GM19043 (cell line): Measurements from ENCODE around the gene TIMM44.

Experiments
- ATAC-seq: cut with Tn5 transposase; IDR thresholded peaks from one replicate; pipeline ENCODE4 v1.9.1; 2021; ENCODE audit warnings: low read depth; ENCODE audit not compliant: unreplicated experiment

TIMM44 gene

GRCh38 chr19:7916103-7916954 is 27.1 kb downstream of the TIMM44 start:
- no peak for ATAC-seq

GRCh38 chr19:7915250-7916102 is 28.0 kb downstream of the TIMM44 start:
- ATAC-seq, result no peak

DNA sequence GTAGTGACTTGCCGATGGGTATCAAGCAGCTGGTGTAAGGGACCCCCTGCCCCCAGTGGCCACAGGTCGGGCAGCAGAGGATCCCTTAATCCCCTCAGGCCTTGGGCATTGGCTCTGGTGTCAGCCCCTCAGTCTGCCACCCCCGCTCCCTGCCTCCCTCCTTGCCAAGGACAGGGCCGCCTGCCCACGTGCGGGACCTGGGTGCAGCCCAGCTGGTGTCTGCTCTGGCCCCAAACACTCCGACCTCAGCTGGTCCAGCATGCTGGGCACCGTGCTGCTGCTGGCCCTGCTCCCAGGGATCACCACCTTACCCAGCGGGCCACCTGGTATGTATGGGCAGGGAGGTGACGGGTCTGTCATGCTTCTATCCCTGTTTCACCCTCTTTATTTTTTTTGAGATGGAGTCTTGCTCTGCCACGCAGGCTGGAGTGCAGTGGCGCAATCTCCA is 28.8 kb downstream of the TIMM44 start, which contains the start of gene TGFBR3L:
TGFBR3L (plus strand) TSS at position 233 of the 448 bp plus-strand sequence.
- ATAC-seq, result no peak

DNA sequence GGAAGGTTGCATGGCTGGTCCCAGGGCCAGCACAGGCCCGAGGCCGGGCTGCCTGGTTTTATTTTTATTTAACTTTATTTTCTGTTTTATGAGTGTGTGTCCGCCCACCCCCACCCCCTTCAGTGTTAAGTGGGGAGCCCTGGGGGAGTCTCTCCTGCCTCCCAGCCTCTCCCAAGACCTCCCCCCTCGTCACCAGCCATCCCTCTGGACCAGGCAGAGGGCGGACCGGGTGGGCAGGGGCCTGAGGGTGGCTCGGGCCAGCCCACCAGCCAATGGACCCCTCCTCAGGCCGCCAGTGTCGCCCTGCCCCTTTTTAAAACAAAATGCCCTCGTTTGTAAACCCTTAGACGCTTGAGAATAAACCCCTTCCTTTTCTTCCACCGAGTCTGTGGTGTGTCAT is 29.4 kb downstream of the TIMM44 start:
- no peak for ATAC-seq

- no peak for ATAC-seq
These were observed 29.8 kb downstream of the TIMM44 start for GRCh38 chr19:7913652-7914051.

- ATAC-seq, result no peak
These were observed 30.5 kb downstream of the TIMM44 start for GRCh38 chr19:7912697-7913564.

DNA sequence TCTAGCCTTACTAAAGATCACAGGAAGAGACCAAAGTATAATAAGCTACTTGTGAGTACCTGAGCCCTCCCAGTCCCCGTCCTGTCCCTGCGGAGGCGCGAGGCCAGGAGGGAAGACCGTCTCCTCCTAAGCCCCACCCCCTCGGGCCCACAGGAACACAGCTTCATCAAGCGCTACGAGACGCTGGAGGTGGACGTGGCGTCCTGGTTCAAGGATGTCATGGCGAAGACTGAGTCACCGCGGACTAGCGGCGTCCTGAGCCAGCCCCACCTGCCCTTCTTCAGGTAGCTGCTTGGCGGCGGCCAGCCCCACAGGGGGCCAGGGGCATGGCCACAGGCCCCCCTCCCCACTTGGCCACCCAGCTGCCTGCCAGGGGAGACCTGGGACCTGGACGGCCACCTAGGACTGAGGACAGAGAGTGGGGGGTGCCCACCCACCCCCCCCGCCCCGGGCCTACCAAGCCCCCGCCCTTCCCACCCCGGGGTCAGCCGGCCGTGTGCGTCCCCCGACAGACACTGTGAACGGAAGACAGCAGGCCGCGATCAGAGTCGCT is 31.2 kb downstream of the TIMM44 start:
- ATAC-seq, result no peak

- ATAC-seq, result no peak
These were observed 31.8 kb downstream of the TIMM44 start for GRCh38 chr19:7911508-7912143.

DNA sequence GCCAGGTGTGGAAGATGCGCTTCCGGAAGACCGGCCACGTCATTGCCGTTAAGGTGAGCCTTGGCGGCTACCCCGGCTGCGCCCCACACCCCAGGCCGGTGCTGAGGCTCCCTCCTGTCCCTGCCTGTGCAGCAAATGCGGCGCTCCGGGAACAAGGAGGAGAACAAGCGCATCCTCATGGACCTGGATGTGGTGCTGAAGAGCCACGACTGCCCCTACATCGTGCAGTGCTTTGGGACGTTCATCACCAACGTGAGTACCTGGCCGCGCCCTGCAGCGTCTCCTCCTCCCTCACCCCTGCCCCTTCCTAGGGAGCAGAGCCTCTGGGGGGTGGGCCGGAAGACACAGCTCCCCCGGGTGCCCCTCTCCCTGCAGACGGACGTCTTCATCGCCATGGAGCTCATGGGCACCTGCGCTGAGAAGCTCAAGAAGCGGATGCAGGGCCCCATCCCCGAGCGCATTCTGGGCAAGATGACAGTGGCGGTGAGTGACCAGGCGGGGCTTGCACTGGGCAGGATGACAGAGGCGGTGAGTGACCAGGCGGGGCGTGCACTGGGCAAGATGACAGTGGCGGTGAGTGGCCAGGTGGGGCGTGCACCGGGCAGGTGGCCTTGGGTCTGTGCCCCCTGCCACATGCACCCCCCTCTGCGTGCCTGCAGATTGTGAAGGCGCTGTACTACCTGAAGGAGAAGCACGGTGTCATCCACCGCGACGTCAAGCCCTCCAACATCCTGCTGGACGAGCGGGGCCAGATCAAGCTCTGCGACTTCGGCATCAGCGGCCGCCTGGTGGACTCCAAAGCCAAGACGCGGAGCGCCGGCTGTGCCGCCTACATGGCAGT is 32.9 kb downstream of the TIMM44 start:
- ATAC-seq, result no peak

DNA sequence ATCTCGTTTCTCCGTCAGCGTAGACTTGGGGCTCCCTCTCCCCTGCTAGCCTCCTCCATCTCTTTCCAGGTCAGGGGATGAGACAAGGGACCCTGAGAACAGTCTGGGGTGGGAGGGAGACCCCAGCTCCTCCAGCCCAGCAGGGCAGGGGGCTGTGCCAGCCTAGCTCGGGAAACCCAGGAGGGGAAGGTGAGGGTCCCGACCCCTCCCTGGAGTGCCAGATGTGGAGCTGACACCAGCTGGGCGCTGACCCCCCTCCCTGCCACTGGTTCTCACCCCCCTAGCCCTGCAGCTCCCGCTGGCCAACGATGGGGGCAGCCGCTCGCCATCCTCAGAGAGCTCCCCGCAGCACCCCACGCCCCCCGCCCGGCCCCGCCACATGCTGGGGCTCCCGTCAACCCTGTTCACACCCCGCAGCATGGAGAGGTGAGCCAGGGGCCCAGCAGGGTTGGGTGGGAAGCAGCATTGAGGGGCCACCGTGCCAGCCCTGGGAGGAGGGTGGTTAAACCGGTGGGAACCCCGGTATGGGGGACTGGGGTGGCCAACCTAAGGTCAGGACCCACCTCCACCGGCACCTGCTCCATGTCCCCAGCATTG is 33.9 kb downstream of the TIMM44 start:
- ATAC-seq, result no peak

DNA sequence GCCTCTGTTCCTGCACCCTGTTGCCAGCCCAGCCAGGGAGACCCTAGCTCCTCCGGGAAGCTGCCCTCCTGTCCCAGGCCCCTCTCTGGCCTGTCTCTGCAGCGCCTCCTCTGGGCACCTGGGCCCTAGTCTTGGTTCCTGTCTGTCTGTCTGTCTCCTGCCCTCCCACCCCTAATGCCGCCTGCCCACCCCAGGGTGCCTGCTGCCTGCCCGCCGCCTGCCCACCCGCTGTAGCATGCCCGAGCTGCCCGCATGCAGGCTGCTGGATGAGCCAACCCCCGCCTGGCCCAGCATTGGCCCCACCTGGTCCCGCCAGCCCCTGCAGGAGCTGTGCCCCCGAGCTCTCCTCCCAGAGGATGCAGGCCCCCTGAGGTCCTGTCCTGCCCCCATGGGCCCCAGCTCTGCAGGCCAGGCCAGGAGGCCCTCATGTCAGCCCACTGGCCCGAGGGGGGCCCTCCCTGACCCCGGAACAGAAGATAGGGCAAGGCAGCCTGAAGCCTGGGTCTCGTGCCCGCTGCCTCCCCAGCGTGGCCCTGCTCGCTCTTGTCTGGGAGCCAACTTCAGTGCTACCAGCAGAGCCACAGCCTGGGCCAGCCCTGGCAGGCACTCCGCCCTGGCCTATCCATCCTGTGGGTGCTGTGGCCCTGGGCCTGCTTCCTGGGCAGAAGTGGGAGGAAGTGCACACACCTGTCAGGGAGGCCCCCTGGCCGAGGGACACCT is 34.6 kb downstream of the TIMM44 start:
- no peak for ATAC-seq

- no peak for ATAC-seq
These were observed 35.3 kb downstream of the TIMM44 start for GRCh38 chr19:7908078-7908699.

GRCh38 chr19:7907544-7907943 is 35.9 kb downstream of the TIMM44 start:
- ATAC-seq, result no peak

DNA sequence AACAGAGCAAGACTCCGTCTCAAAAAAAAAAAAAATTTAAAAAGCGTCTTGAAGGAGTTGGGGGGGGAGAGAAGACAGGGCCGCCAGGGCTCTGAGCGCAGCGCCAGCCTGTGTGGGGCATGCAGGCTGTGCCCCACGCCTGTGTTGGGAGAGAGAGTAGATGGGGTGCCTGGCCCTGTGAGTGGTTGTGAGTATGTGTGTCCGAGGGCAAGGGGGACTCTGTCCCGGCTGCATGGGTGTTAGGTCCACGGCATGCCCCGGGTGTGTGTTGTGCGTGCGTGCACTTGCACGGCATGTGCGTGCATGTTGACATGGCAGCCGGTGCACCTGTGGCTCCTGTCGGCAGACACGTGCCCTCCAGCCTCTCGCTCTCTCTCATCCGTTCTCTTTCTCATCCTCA is 36.3 kb downstream of the TIMM44 start:
- no peak for ATAC-seq

DNA sequence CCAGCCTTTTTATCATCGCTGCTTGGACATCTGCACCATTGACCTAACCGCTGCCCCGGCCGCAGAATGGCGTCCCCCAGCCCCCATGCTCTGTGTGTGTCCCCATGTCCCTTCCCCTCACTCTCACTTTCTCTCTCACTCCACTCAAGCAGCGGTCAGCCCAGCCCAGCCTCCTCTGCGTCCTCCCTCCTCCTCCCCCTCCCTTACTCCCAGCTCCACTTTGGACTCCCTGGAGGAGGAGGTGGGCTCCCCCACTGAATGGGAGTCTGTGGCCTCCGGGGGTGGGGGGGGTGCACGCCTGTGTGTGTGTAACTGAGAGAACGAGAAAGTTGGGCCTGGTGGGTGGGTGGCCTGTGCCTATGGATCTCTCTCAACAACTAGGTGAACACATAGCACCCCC is 37.6 kb downstream of the TIMM44 start:
- ATAC-seq, result no peak

DNA sequence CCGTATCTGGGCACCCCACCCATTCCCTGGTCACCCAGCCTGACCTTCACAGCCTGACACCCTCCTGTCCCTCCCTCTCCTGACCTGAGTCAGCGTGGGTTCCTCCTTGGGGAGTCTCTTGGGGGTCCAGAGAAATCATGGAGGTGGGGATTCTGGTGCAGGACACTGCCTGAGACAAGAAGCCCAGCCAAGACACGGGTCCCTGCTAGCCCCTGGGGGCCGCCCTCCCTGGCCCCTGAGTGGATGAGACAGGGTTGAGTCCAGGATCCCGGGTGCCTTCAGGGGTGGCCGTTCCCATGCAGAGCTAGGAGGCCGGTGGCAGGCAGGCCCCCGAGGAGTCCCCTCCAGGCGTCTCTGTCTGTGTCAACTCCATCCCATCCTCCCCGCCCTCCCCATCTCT is 38.2 kb downstream of the TIMM44 start:
- no peak for ATAC-seq
